Rectal smooth muscle tissue (tissue), 1 donor: ENCODE measurements around the gene ASF1A.

ENCODE experiments used
- H3K27ac ChIP-seq: one replicate; pipeline ENCODE4 v1.7.0; 2013; ENCODE audit warnings: low read depth, low read length, inconsistent platforms
- H3K27me3 ChIP-seq: one replicate; pipeline ENCODE4 v1.7.0; 2013; ENCODE audit warnings: low read length; ENCODE audit not compliant: control insufficient read depth, insufficient read depth
- H3K36me3 ChIP-seq: one replicate; pipeline ENCODE4 v1.7.0; 2013; ENCODE audit warnings: low read length; ENCODE audit not compliant: control insufficient read depth, insufficient read depth
- H3K4me1 ChIP-seq: one replicate; pipeline ENCODE4 v1.7.0; 2013; ENCODE audit warnings: low read length; ENCODE audit not compliant: control insufficient read depth, insufficient read depth
- H3K4me3 ChIP-seq: one replicate; pipeline ENCODE4 v1.7.0; 2013; ENCODE audit warnings: low read length
- H3K9ac ChIP-seq: one replicate; pipeline ENCODE4 v1.7.0; 2013; ENCODE audit warnings: low read length

The ASF1A gene

GRCh38 chr6:118931436-118931835, 37.5 kb downstream of the ASF1A start:
- H3K4me3 ChIP-seq: no peak overlapping the region
- no peak overlapping the region for H3K27ac ChIP-seq
- no peaks in the 10 kb centered on the region for H3K36me3 ChIP-seq
- no peaks in the 10 kb centered on the region for H3K27me3 ChIP-seq
- peaks cover 9% of the 10 kb centered on the region for H3K4me1 ChIP-seq
- H3K9ac ChIP-seq: no peak overlapping the region

- Histone ChIP-seq H3K27ac (no peak overlapping the region), H3K4me1 (peaks cover 9% of the 10 kb centered on the region)
These were observed 38.5 kb downstream of the ASF1A start for GRCh38 chr6:118932421-118932820.

GRCh38 chr6:118933855-118934460, 40.0 kb downstream of the ASF1A start:
- Histone ChIP-seq H3K27me3 (no peaks in the 10 kb centered on the region), H3K9ac (no peak overlapping the region), H3K4me1 (peaks cover 9% of the 10 kb centered on the region), H3K4me3 (peak overlapping the region; percentile 97), H3K36me3 (no peaks in the 10 kb centered on the region), H3K27ac (peak overlapping the region; percentile 95)

More at GRCh38 chr6:118932421-118932820, 38.5 kb downstream of the ASF1A start:
- Histone ChIP-seq H3K9ac (no peak overlapping the region), H3K4me3 (no peak overlapping the region), H3K27me3 (no peaks in the 10 kb centered on the region), H3K36me3 (no peaks in the 10 kb centered on the region)

- Histone ChIP-seq H3K27ac (peak within 1 kb of the TSS; percentile 95), H3K4me1 (peaks cover 9% of the 10 kb centered on the region), H3K4me3 (peak within 1 kb of the TSS; percentile 97), H3K9ac (peak within 1 kb of the TSS; percentile 92), H3K36me3 (no peaks in the 10 kb centered on the region), H3K27me3 (no peaks in the 10 kb centered on the region)
These were observed 40.7 kb downstream of the ASF1A start, which contains the start of gene MCM9 for GRCh38 chr6:118934461-118935330. Gene MCM9, minus strand, starts transcription at chr6:118935159. Its CDS starts 3,436 bp downstream, at chr6:118931723.

- peak overlapping the region; percentile 97 for H3K4me3 ChIP-seq
- H3K27me3 ChIP-seq: no peaks in the 10 kb centered on the region
- peaks cover 9% of the 10 kb centered on the region for H3K4me1 ChIP-seq
- peak overlapping the region; percentile 95 for H3K27ac ChIP-seq
- H3K9ac ChIP-seq: peak overlapping the region; percentile 72
- no peaks in the 10 kb centered on the region for H3K36me3 ChIP-seq
These were observed 41.3 kb downstream of the ASF1A start for GRCh38 chr6:118935331-118935668.

- no peak overlapping the region for H3K27ac ChIP-seq
- H3K4me1 ChIP-seq: peaks cover 9% of the 10 kb centered on the region
- H3K27me3 ChIP-seq: no peaks in the 10 kb centered on the region
- no peak overlapping the region for H3K4me3 ChIP-seq
- no peak overlapping the region for H3K9ac ChIP-seq
- no peaks in the 10 kb centered on the region for H3K36me3 ChIP-seq
These were observed 42.2 kb downstream of the ASF1A start for GRCh38 chr6:118935978-118936703.

- Histone ChIP-seq H3K27ac (no peak overlapping the region), H3K27me3 (no peaks in the 10 kb centered on the region), H3K36me3 (no peaks in the 10 kb centered on the region), H3K9ac (no peak overlapping the region), H3K4me1 (peaks cover 5% of the 10 kb centered on the region), H3K4me3 (no peak overlapping the region)
These were observed 45.7 kb downstream of the ASF1A start for GRCh38 chr6:118939683-118940082.

GRCh38 chr6:118940770-118941169, 46.8 kb downstream of the ASF1A start:
- H3K4me1 ChIP-seq: peaks cover under 1% of the 10 kb centered on the region
- H3K4me3 ChIP-seq: no peak overlapping the region
- no peak overlapping the region for H3K9ac ChIP-seq
- H3K27me3 ChIP-seq: no peaks in the 10 kb centered on the region
- H3K36me3 ChIP-seq: no peaks in the 10 kb centered on the region
- H3K27ac ChIP-seq: no peak overlapping the region

- no peak overlapping the region for H3K9ac ChIP-seq
These were observed 51.3 kb downstream of the ASF1A start for GRCh38 chr6:118945217-118945616.

GRCh38 chr6:118952683-118953082, 58.7 kb downstream of the ASF1A start:
- no peaks in the 10 kb centered on the region for H3K27me3 ChIP-seq
- no peak overlapping the region for H3K27ac ChIP-seq

More at GRCh38 chr6:118945217-118945616, 51.3 kb downstream of the ASF1A start:
- Histone ChIP-seq H3K36me3 (no peaks in the 10 kb centered on the region), H3K4me1 (no peaks in the 10 kb centered on the region), H3K27ac (no peak overlapping the region), H3K27me3 (no peaks in the 10 kb centered on the region), H3K4me3 (no peak overlapping the region)

GRCh38 chr6:118953391-118953790, 59.4 kb downstream of the ASF1A start:
- Histone ChIP-seq H3K4me3 (no peak overlapping the region), H3K27ac (no peak overlapping the region), H3K4me1 (no peaks in the 10 kb centered on the region), H3K9ac (no peak overlapping the region), H3K27me3 (no peaks in the 10 kb centered on the region), H3K36me3 (no peaks in the 10 kb centered on the region)

More at GRCh38 chr6:118952683-118953082, 58.7 kb downstream of the ASF1A start:
- H3K36me3 ChIP-seq: no peaks in the 10 kb centered on the region
- no peak overlapping the region for H3K4me3 ChIP-seq
- no peak overlapping the region for H3K9ac ChIP-seq
- no peaks in the 10 kb centered on the region for H3K4me1 ChIP-seq
